Activated T-helper 1 cell treated with Interleukin-2 at 50 U/mL for 16 hours (primary cell): Measurements from ENCODE around the gene USP31.
"Not testable (repeated sequence)": the region's sequence is repeated elsewhere in the genome, so short reads cannot be mapped to it uniquely, and the experiment has no call there.

Source experiments
- DNase-seq: peaks from one replicate; pipeline ENCODE4 v3.0.0-alpha.2; 2020; ENCODE audit warnings: low read depth

Gene USP31

GRCh38 chr16:23160082-23160481 lies 10.8 kb upstream of the USP31 start:
- no peak for DNase-seq

GRCh38 chr16:23158114-23158513 lies 8.9 kb upstream of the USP31 start:
- no peak for DNase-seq

GRCh38 chr16:23156946-23157460 lies 7.8 kb upstream of the USP31 start:
- DNase-seq: no peak

- no peak for DNase-seq
These were observed 6.9 kb upstream of the USP31 start for GRCh38 chr16:23156110-23156509.

GRCh38 chr16:23155445-23156049 lies 6.3 kb upstream of the USP31 start:
- no peak for DNase-seq

- no peak for DNase-seq
These were observed 3.3 kb upstream of the USP31 start for GRCh38 chr16:23152386-23153178.

GRCh38 chr16:23149993-23150364 lies 727 bp upstream of the USP31 start:
- no peak for DNase-seq

GRCh38 chr16:23148513-23149266 lies 562 bp downstream of the USP31 start:
- peak; percentile 38 for DNase-seq

- no peak for DNase-seq
These were observed 1.1 kb downstream of the USP31 start for GRCh38 chr16:23148166-23148512.

GRCh38 chr16:23147666-23148065 lies 1.6 kb downstream of the USP31 start:
- DNase-seq: no peak

- no peak for DNase-seq
These were observed 2.2 kb downstream of the USP31 start for GRCh38 chr16:23146877-23147601.

- no peak for DNase-seq
These were observed 3.6 kb downstream of the USP31 start for GRCh38 chr16:23145608-23146007.

- DNase-seq: no peak
These were observed 4.1 kb downstream of the USP31 start for GRCh38 chr16:23145186-23145585.

GRCh38 chr16:23144393-23144792 lies 4.9 kb downstream of the USP31 start:
- not testable (repeated sequence) for DNase-seq

GRCh38 chr16:23143391-23143790 lies 5.9 kb downstream of the USP31 start:
- DNase-seq: no peak

GRCh38 chr16:23141959-23142740 lies 7.1 kb downstream of the USP31 start:
- no peak for DNase-seq

- no peak for DNase-seq
These were observed 7.8 kb downstream of the USP31 start for GRCh38 chr16:23141500-23141899.

GRCh38 chr16:23141033-23141432 lies 8.2 kb downstream of the USP31 start:
- no peak for DNase-seq

GRCh38 chr16:23140107-23140506 lies 9.1 kb downstream of the USP31 start:
- no peak for DNase-seq

GRCh38 chr16:23137818-23138217 lies 11.4 kb downstream of the USP31 start:
- DNase-seq: no peak

GRCh38 chr16:23137256-23137655 lies 12.0 kb downstream of the USP31 start:
- no peak for DNase-seq
